ENCODE data around the gene SRGAP1.
"Not testable (repeated sequence)": the region's sequence is repeated elsewhere in the genome, so short reads cannot be mapped to it uniquely, and the experiment has no call there.

Gene SRGAP1

DNA sequence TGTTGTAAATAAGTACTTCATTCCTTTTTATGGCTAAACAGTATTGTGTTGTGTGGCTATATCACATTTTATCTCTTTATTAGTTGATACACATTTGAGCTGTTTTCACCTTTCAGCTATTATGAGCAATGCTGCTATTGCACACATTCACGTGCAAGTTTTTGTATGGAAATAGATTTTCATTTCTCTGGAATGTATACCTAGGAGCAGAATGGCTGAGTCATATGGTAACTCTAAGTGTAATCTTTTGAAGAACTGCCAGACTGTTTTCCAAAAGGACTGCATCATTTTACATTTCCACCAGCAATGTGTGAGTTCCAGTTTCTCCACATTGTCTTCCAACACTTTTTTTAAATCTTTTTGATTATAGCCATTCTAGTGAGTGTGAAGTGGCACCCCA is 134.0 kb downstream of the SRGAP1 start:
- no peak for DNase-seq

DNA sequence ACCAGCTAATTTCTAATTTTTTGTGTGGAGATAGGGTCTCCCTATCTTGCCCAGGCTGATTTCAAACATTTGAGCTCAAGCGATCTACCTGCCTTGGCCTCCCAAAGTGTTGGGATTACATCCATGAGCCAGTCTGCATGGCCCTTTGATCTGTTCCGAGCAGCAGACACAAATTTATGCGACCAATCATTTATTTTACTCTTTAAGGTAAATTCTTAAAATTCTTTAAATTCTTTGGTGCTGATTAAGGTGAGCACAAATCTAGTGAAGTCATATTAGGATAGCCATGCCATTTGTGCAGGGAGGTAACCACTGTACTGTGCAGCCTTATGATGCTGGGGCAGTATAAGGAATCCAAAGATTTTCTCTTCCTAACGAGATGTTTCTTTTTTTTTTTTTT is 135.7 kb downstream of the SRGAP1 start:
- DNase-seq, result no peak

DNA sequence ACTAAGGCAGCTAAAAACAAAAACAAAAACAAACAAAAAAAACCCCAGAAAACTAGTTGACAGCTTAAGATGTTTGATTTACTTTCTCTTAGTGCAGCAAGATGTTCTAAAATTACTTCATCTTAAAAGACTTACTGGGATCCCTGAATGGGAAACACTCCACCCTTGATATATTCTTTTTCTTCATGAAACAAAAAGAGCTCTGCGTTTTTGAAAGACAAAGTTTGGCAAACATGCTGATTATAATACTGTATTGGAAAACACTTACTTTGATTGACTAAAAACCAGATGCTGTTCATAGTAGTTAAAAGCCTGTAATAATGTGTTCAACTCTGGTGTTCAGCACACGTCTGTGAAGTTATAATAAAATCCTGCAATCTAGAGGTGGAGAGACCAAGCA is 136.8 kb downstream of the SRGAP1 start:
- no peak for DNase-seq

DNA sequence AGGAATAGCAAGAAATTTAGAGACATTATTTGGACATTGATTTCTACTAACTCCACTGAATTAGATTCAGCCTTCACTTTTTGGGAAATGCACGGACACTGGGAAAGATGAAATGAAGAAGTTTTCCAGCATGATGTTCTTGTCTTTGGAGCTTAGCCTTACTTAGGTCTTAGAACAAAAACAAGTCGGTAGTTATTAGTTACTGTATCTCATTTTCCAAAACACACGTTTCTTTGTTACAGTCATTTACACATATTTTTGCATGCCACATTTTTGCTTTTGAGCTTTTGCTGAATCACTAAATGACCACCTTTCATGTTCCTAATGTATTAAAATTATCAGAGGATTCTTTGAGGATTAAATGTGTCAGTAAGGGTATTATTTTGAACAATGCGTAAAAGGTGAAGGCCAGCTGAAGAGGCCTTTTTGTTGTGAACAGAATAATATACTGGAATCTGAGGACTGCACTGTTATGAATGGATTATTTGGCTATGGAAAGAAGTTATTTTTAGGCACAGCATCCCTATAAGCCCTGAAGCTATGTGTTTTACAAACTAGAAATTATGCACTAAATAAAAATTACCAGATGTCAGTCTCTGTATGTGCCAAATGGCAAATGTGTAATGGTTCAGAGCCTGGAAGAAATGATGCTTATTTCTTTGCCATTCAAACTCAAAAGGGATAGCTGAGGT is 138.2 kb downstream of the SRGAP1 start:
- no peak for DNase-seq

DNA sequence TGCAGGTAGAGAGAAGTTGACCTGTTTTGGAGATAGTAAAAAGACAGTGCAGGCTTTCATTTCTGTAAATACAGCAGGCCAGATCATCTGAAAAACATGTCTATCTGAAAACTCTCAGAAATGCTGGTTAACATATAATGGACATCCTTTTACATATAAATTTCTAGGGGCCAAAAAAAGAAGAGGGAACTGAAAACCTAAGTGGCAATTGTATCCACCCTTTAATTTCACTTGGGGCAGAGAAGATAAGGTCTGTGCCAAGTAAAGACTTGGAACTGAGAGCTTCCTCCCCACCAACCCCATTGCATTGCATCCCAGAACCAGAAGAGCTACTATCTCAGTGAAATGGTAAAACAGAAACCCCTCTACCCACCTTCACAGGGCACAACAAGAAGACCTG is 141.0 kb downstream of the SRGAP1 start:
- no peak for DNase-seq

DNA sequence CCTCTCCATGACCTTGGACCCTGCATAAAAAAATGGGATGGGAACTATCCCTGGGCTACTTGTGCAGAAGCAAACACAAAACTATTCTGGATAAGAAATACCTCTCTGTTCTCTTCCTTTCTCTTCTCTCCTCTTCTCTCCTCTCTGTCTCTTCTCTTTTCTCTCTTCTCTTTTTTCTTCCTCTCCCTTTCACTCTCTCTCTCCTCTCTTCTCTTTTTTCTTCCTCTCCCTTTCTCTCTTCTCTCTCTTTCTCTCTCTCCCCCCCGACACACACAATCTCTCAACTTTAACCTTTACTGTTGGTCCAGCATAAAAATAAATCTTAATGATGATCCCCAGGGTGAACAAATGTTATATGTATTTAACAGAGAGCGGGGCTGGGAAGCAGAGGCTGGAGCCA is 141.4 kb downstream of the SRGAP1 start:
- no peak for DNase-seq

DNA sequence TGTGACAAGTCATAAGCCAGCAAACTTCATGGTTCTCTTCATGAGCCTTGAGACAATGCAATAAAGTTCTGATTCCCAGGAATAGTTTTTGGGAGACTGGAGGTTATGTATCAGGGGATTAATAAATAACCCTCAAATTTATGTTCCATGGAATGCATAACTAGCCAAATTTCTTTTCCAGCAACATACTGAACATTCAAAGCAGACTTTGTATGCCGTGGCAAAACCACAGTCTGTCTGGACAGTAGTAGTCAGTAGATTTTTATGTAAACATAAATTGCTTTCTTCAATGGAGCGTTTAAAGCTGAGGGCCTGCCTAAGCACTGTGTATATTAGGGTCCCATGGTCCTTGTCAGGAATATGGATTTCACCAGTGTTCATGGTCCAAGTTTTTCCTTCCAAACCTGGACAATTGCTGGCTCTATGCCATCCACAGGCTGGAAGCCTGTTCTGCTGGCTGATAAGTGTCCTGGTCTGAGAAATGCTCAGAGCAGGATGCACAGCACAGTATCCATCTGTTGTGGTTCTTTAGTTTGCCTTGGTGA is 144.9 kb downstream of the SRGAP1 start:
- DNase-seq, result no peak

DNA sequence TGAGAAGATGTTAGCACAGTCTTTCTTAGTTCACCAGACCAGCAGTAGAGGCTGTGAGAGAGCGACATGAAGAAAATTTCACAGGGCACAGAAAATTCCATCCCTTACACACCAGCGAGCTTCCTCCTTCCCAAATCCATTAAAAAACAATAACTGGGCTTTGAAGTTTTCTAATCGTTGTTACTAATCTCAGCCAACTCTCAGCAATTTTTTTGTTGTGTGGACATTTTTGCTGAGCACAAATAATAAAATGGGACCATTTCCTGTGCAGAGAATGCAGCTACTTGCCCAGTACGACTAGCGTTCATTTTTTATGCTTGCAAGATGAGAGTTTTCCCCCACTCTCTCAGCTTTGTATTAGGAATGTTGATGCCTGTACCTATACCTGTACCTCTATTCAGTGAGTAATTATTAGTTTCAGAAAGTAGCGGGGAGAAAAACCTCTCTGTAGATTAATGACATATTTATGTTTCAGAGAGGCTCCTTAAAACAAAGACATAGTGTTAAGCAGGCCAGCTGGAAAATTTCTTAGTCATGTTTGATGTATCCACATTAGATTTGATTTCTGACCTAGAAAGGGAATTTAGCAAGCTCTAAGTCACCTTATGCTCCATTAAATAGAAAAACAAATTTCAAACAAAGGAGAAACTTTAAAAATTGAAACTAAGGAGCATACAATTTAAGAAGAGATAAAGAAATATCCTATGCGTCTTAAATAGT is 146.5 kb downstream of the SRGAP1 start:
- no peak for DNase-seq

DNA sequence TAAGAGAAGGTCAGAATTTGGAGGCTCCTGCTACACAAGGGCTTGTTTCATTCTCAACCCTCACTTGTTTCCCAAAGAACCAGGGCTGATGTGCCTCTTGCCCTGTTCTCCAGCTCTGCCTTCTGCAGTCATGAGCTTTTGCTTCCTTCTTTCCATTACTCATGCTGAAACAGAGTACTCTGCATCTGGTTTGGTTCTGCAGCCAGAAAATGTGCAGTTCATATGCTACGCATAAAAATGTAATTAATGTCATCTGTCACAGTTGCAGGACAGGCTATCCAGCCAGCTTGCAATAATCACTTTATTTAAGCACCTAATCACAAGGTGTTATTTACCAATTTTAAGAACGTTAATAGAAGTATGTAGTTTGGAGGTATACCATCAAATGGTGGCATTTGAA is 150.2 kb downstream of the SRGAP1 start:
- DNase-seq, result no peak

DNA sequence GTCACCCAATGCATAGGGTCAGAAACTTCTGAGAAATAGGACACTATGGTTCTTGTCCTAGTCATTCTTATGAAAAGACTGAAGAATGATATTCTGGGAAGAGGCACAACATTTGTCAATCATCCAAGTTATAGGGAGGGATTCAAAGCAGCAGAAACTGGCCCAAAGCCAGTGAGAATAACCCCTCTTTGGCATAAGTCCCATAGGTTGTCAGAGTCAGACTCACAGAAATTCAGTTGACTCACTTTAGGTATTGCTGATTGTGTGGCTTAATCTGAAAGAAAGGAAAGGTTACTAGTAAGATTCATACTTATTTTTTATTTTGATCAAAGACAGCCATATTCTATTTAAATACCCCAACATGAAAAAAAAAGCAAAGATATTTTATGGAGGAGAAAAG is 151.0 kb downstream of the SRGAP1 start:
- no peak for DNase-seq

DNA sequence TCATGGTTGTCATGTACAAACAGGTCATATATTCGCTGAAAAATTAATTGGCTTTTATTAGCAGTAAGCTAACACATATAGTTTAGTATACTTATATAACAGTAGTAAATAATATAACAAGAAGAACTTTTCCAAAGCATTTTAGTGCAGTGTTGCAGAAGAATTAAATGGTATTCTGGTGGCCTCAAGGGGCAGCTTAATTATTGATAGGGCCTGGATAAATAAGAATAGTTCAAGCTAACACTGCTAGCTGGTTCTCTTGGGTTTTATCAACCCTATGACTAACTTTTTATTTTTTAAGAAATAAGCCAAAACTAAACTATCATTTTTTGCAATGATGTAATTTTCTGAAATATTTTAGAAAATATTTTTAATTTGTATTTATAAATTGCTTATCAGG is 152.1 kb downstream of the SRGAP1 start:
- no peak for DNase-seq

DNA sequence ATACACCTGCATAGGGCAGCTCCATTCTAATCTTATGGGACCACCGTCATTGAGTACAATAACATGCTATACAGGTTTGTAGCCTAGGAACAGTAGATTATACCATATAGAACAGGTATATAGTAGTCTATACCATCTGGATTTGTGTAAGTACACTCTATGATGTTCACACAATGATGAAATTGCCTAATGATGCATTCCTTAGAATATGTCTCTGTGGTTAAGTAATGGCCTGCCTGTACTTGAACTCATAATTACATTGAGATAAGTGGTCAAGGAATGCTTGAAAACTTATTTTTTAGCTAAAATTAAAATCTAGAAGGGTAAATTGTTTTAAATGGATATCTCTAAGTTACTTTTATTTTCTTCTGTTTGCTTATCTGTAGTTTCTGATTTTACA is 152.7 kb downstream of the SRGAP1 start:
- no peak for DNase-seq

DNA sequence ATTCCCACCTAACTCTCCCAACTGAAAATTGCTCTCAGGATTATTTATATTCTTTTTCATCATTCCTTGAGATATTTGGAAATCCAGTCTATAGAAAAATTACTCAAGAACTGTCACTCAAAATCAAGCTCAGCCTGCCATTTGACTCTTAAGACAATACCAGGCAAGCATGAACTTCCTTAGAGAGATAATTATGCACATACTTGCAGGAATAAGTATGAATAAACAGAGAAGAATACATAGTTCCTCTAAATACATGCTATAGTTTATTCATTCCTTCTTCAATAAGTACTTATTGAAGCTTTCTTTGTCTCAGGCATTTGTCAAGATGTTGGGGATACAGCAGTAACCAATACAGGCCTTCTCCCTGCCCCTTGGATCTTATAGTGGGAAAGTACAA is 154.1 kb downstream of the SRGAP1 start:
- DNase-seq, result no peak

DNA sequence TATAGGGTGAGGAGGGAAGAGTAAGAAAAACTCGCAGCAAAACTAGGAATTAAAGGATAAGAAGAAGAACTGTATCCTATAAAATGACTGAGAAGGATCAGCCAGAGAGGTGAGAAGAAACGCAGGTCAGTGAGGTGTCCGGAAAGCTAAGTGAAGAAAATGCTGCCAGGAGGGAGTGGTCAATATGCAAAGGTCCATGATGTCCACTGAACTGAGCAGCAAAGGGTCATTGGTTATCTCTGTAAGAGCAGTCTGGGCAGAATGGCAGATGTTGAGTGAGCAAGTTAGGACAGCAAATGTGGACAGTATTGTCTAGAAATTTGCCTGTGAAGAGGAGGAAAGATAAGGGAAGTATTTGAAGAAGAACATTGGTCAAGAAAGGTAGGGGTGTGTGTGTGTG is 155.4 kb downstream of the SRGAP1 start:
- no peak for DNase-seq

DNA sequence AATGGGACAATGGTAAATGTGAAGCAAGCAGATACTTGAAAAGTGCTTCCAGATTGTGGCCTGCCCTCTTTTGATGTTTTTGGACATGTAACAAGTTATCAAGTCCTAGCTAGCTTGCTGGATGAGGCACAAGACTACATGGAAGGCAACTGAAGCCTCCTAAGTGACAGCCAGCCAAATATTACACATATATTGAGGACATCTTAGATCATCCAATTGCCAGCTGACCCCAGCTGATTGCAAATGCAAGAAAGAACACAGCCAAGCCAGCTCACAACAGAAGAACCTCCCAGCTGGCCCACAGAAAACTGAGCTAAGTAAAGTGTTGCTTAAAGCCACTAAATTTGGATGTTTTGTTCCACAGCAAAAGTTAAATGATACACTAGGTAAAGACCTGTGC is 156.9 kb downstream of the SRGAP1 start:
- DNase-seq, result no peak

DNA sequence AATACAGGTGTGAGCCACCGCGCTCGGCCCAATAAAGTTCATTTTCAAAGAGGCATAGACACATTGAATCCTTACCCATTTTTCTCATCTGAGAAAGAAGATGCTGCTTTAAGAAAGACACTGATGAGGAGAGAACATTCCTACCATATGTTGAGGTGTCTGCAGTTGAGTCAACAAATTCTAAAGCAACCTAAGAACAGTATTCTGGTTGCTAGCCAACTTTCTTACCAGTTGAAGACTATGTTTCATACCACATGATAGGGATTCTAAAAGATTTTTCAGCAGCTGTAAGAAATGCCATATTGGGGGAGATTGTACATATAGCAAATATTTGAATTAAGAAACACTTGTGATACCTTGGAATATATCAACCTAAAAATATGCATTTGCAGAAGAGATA is 160.1 kb downstream of the SRGAP1 start:
- no peak for DNase-seq

DNA sequence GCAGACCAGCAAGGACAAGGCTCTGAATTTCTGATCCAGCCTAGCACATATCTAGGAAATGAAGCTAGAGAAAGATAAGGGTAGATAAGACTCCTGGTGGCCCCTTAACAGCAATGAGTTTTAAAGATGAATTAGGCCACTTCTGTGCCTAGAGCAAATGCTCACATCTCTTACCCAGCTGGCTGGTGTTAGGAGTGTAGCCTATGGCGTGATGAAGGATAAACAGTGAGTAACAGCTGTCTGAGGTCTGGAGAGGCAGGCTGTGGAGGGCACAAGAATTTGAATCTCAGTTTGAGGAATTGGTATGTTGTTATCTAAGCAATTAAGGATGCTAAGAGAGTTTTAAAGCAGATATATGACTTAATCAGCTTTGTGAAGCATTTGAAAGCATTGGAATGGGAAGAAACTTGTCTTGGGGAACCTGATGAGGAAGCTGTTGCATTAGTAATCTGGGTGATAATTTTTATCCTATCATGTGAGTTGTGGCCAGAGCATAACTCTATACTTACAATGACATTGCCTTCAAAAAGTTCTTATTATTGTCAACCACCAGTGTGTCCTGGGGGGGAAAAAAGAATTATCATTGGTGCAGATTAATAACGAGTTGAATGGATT is 161.8 kb downstream of the SRGAP1 start:
- DNase-seq, result no peak

DNA sequence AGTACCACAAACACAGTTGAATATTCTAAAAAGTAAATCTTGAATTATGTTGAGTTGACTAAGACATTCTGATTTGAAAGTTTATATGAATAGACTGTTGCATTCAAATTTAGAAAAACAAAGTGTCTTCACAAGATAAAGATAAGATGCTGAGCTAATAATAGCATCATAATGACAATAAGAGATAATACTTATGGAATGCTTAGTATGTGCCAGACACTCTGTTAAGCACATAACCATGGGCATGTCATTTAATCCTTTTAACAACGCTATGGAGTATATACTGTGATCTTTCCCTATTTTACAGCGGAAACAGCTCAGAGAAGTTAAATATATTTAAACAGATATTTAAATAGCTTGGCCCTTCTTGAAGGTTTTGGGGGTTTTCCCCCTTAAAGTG is 163.4 kb downstream of the SRGAP1 start:
- DNase-seq, result no peak

DNA sequence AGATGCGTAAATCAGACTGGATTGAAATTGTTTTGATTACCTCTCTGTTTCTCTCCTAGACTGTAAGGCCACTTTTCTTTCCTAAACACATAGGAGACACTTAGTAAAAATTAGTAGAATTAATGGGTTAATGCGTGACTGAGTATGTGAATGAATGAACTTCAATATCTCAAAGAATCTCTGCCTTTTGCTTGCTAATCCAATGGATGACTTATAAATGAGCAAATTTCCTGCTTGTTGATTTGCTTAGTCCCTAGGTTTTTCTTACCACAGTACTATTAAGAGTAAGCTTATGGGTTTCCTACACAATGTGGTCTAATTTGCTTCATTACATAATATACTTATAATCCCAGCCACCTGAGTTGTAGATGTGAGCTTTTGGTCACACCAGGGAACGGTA is 164.1 kb downstream of the SRGAP1 start:
- DNase-seq, result no peak

DNA sequence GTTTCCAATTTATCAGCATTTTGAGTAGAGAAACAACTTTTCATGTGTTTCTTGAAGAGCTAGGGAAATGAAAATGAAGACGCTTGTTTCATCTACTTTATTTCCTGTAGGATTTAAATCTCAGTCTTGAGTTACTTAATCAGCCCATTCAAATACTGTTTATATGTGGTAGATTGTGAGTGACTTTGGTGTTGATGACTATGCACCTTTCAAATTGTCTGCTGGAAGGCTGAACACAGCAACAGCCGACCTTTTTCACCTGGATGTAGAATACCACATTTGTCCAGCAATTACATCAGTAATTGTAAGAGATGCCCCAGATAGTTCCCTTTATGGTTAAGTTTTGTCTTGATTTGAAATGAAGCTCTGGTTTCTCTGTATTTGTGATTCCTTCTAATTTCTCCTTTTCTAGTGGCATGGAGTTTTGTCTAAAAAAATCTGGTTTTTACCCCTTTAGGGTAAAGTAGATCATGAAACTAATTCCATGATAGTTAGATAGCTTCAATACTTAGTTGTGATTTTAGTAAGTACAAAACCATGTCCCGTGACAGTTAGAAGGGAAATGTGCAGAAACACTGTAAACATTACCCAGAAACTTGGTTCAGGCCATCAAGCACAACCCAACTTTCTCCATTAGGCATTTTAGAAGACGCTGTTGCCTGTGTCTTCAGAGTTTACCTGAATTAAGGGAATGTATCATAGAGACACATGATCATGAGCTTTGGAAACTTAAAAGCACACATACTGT is 165.0 kb downstream of the SRGAP1 start:
- no peak for DNase-seq

DNA sequence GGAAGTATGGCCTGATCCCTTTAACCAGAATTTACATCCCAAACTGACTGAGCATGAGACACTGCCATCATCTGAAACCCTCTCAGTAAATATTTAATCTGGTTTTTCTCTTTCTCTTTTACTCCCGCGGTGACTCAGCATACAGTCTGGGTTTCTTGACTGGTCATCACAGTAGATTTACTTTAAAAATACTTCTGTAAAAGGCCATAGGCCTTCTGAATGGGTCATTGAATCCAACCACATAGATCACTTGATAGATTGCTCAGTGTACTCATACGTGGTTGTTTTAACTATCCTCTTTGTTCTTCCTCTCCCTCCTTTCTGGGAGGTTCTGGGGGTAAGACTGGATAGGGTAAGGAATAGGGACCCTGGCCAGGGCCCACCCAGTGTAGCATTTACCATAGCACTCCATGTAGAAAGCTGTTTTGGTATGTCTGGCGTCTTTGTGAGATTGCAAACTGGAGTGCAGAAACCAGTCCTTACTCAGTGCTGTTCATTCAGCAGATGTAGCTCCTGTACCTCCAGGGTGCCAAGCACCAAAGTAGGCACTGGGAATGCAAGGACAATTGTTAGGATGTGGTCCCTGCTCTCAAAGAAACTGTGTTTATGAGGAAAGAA is 165.7 kb downstream of the SRGAP1 start:
- no peak for DNase-seq

DNA sequence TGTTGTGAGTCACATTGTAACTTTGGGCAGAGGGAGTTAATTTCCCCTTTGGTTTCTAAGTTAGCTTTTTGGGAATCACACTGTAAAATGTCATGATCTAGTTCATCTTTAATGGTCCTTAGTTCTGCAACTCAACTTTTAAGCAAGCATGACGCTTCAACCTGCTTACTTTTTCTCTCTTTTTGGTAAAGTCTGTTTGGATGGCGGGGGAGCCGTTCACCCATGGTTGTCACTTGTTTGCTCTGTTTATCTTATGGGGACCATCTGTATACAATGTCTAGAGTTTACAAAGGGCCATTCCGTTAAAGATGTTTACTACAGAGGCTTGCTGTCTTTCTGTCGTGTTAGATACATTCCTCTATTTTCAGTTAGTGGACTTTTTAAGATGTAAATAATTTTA is 172.0 kb downstream of the SRGAP1 start:
- no peak for DNase-seq

DNA sequence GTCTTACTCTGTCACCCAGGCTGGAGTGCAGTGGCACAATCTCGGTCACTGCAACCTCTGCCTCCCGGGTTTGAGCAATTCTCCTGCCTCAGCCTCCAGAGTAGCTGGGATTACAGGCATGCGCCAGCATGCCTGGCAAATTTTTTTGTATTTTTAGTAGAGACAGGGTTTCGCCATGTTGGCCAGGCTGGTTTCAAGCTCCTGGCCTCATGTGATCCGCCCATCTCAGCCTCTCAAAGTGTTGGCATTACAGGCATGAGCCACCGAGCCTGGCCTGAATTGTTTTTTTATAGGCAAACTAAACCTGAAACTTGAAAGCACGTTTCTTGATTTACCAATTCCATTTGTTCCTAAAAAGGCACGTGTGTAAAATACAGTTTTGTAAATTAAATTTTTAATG is 173.6 kb downstream of the SRGAP1 start:
- not testable (repeated sequence) for DNase-seq

All from CD4-positive, alpha-beta T cell treated with Interleukin-17A for 4 hours (primary cell).